Left renal pelvis (tissue), 4 donors: Measurements from ENCODE around the gene PYGO1. TPM values are rescaled to one million over a fixed set of nuclear protein-coding genes. Genes with fewer than 3 reads are reported as not detected.
"Not testable (repeated sequence)": the region's sequence is repeated elsewhere in the genome, so short reads cannot be mapped to it uniquely, and the experiment has no call there.

ENCODE experiments used
- DNase-seq, 4 donors: peaks; one replicate each; pipeline ENCODE4 v3.0.0-alpha.2; 2013; ENCODE audit warnings: low read depth in 4 of 4, low spot score in 3 of 4
- polyA plus RNA-seq, 4 donors: library from polyadenylated mRNA; unstranded; fragments of 120-200 nt; gene quantifications; one replicate each; pipeline ENCODE4 v1.2.1, GENCODE V29; 2013; ENCODE audit not compliant: insufficient read length in 4 of 4

Gene PYGO1
- polyA plus RNA-seq, 4 donors = 15.4 to 22.3 (median 17.6) TPM

- DNase-seq = not testable (repeated sequence)
Measured at GRCh38 chr15:55513621-55514413, 74.3 kb downstream of the PYGO1 start.

- DNase-seq = no peak
Measured at GRCh38 chr15:55513152-55513551, 75.0 kb downstream of the PYGO1 start.

DNA sequence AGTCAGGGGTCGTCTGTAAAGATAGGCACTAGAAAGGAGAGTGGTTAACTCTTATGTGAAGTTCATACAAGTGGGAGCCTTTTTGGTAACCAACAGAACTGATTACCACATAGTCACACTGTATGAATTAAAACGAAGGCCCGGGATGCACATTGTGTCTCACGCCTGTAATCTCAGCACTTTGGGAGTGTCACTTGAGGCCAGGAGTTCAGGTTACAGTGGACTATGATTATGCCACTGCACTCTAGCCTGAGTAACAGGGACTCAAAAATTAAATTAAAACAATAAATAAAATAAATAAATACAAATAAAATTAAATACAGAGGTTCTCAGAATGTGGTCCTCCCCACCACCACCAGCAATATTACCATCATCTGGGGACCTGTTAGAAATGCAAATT, 80.6 kb downstream of the PYGO1 start:
- DNase-seq = no peak

GRCh38 chr15:55505407-55505806, 82.7 kb downstream of the PYGO1 start:
- DNase-seq = not testable (repeated sequence)

DNA sequence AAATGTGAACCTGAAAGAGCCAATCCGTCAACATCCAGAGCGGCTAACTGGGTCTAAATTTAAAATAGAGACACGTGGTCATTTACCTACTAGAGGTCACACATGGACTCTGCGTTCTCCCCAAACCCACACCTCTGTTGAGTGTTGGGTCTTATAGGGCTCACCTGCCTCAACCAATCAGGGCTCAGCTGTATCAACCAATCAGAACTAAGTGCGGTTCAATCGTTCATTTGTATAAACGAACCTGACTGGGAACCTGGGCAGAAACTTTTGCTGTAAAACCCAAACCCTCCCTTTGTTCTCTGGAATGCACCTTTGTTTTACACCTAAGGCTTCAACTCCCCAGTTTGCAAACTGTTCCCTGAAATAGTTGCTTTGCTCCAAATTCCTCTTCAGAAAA, 89.0 kb downstream of the PYGO1 start:
- no peak for DNase-seq

DNA sequence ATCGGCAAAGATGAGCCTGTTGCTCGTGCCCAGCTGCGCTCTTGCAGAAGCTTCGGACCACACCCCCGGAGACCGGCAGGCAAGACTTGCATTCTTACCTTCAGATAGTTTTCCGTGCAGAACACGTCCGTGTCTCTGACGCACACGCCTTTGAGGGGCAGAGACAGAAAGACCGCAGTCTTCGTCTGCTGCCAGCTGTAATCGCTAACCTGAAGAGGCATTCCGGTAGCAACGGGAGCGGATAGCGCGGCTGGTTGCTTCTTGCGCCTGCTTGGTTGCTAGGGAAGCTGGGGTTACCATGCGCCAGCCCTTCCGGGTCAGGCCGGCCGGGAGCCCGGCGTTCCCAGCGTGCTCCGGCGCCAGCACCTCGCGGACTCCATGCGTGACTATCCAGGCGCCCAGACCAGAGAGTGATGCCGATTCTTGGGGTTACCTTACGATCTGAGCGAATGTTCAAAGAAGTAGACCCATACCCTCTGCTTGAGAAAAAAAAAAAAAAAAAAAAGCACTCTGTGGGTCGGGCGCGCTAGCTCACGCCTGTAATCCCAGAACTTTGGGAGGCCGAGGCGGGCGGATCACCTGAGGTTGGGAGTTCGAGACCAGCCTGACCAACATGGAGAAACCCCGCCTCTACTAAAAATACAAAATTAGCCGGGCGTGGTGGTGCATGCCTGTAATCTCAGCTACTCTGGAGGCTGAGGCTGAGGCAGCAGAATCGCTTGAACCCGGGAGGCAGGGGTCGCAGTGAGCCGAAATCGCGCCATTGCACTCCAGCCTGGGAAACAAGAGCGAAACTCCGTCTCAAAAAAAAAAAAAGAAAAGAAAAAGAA, 89.8 kb downstream of the PYGO1 start:
- peak; percentile 68 to 73 (median 72) for DNase-seq

- no peak for DNase-seq
Measured at GRCh38 chr15:55496716-55497115, 91.4 kb downstream of the PYGO1 start.

- DNase-seq = no peak
Measured at GRCh38 chr15:55494931-55495330, 93.2 kb downstream of the PYGO1 start.

DNA sequence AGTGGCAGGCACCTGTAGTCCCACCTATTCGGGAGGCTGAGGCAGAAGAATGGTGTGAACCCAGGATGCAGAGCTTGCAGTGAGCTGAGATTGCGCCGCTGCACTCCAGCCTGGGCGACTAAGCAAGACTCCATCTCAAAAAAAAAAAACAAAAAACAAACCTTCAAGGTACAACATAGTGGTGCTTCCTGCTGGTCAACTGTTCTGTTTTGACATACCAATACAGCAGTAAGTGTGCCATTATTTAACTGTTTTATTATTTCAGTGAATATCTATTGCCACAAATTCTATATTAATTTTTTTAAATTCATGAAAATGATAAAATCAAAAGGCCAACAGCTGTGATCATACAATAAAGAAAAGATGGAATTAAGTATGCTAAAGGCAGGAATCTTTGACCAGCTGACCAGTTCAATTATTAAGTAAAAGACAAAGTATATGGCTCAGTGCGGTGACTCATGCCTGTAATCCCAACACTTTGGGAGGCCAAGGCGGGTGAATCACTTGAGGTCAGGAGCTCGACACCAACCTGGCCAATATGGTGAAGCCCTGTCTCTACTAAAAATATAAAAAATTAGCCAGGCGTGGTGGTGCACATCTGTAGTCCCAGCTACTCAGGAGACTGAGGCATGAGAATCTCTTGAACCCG, 99.1 kb downstream of the PYGO1 start:
- DNase-seq = not testable (repeated sequence)

Other genes with a start within 250 kb of the PYGO1 start
- 10 to 100 TPM; 51.3 to 71.3 (median 66.2) TPM for gene CCPG1, start 180.0 kb downstream of the PYGO1 start, polyA plus RNA-seq
- 1 to 10 TPM; 2.9 to 8.1 (median 5.6) TPM for gene PIERCE2, start 179.8 kb downstream of the PYGO1 start, polyA plus RNA-seq
- gene DNAAF4, start 80.1 kb downstream of the PYGO1 start, polyA plus RNA-seq = 10 to 100 TPM in 1 of 4 donors, 1 to 10 TPM in 3; 3.7 to 10.1 (median 9.5) TPM
- gene PRTG, start 154.8 kb upstream of the PYGO1 start, polyA plus RNA-seq = 10 to 100 TPM in 3 of 4 donors, 1 to 10 TPM in 1; 7.0 to 16.0 (median 12.8) TPM